ENCODE measurements around the gene BRF1. TPM values are rescaled to one million over a fixed set of nuclear protein-coding genes. Genes with fewer than 3 reads are reported as not detected.

BRF1 gene
- polyA plus RNA-seq, 1 of the 3 experiments (the other 2 are of a cell fraction): 15.7 TPM

DNA sequence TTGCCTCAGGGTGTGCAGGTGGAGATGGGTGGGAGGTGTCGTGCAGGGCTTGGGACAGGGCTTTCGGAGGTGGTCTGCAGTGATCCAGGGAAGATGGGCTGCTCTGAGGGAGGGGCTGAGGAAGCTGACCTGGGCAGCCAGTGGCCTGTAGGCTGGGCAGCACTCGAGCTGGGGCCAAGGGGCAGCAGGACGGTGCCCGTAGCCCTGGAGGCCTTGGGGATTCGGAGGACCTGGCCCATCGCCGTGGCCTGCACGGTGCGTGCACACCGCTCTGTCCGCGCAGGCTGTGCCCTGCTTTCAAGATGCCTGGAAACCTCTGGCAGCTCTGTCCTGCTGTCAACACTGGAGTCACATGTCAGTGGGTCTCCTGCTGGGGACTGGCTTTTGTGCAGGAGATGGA lies 22.9 kb upstream of the BRF1 start:
- no peaks in the 10 kb centered on the region for H3K36me3 ChIP-seq (replicated peaks in 1 of 2; ENCODE audit: control insufficient read depth in 1 of 2, insufficient read depth in 2 of 2, low read length in 1 of 2)
- WGBS (ENCODE audit: low lambda C conversion rate): 82% methylated on average over 3 of the region's 13 CpGs
- no peak overlapping the region for H3K27ac ChIP-seq (ENCODE audit: low read depth in 2 of 2, low read length in 1 of 2)
- H3F3A ChIP-seq (replicated peaks; ENCODE audit: insufficient read depth): no peaks in the 10 kb centered on the region
- H3K4me1 ChIP-seq (ENCODE audit: control insufficient read depth in 1 of 2, insufficient read depth in 2 of 2, low read depth in 1 of 2, low read length in 1 of 2): peaks cover 0 to 37% of the 10 kb centered on the region in 2 experiments; a peak in 1 of 4 replicates
- no peak overlapping the region for H2AFZ ChIP-seq (ENCODE audit: low read depth)
- H3K4me2 ChIP-seq: no peak overlapping the region
- peaks cover 70% of the 10 kb centered on the region for H3K79me2 ChIP-seq (ENCODE audit: insufficient read depth)
- ChIA-PET CTCF (interaction anchor here (0.8 kb wide), 1 partner anchor 19 kb away, joined by 3 read pairs; no protein-coding TSS in a partner anchor), POLR2A (no interaction called here)
- no peaks in the 10 kb centered on the region for H3K9me3 ChIP-seq
- H3K4me3 ChIP-seq (ENCODE audit: low read depth in 2 of 2, low read length in 1 of 2): no peak overlapping the region
- H3K9ac ChIP-seq: no peak overlapping the region
- peaks cover 58% of the 10 kb centered on the region for H4K20me1 ChIP-seq (ENCODE audit: insufficient read depth)
- no peak for DNase-seq
- H3K9me2 ChIP-seq: no peaks in the 10 kb centered on the region
- no peaks in the 10 kb centered on the region for H3K27me3 ChIP-seq (ENCODE audit: insufficient read depth)
- TF ChIP-seq, protein P1, sequence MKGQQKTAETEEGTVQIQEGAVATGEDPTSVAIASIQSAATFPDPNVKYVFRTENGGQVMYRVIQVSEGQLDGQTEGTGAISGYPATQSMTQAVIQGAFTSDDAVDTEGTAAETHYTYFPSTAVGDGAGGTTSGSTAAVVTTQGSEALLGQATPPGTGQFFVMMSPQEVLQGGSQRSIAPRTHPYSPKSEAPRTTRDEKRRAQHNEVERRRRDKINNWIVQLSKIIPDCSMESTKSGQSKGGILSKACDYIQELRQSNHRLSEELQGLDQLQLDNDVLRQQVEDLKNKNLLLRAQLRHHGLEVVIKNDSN (IDR thresholded peaks at IDR 0.05; ENCODE audit: borderline replicate concordance, low read depth): no peak
- TF ChIP-seq EP300 (IDR thresholded peaks at IDR 0.05; ENCODE audit: borderline replicate concordance in 1 of 2, low read depth in 1 of 2, low read length in 1 of 2) (no peak), FOXM1 (IDR thresholded peaks at IDR 0.05; ENCODE audit: low read depth) (no peak)

DNA sequence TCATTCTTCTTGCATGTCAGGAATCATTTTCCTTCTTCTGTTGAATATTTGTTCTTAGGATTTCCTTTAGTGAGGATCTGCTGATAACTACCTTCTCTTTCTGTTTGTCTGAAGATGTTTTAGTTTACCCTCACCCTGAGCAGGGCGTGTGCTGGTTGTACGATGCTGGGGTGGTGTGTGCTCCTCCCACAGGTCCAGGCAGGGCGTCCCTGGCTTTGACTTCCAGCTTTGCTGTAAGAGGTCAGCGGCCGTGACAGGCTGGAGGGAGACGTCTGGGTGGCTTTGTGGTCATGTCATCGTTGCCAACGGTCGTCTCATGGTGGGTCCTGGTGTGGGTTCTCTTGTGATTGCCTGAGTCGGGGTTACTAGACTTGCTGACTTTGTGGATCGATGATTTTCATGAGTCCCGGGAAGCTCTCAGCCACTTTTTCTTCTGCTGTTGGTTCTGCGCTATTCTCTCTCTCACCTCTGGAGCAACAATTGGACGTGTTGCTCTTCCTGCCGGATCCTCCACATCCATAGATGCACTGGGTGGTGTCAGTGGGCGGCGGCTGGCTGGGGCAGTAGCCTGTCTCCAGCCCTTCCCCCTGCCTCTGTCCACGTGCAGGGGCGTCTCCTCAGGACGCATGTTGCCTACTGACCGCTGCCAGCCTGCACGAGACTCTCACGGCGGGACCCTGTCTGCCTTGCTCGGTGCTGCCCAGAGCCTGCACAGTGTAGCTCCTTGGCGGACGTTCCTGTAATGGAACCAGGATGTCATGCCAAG lies 22.2 kb upstream of the BRF1 start:
- peaks cover 61% of the 10 kb centered on the region for H4K20me1 ChIP-seq (ENCODE audit: insufficient read depth)
- no peak overlapping the region for H2AFZ ChIP-seq (ENCODE audit: low read depth)
- no peaks in the 10 kb centered on the region for H3K9me2 ChIP-seq
- H3K4me2 ChIP-seq: no peak overlapping the region
- H3K4me3 ChIP-seq (ENCODE audit: low read depth in 2 of 2, low read length in 1 of 2): no peak overlapping the region
- H3K4me1 ChIP-seq (ENCODE audit: control insufficient read depth in 1 of 2, insufficient read depth in 2 of 2, low read depth in 1 of 2, low read length in 1 of 2): peaks cover 0 to 33% of the 10 kb centered on the region in 2 experiments; a peak in 1 of 4 replicates
- H3K9ac ChIP-seq: no peak overlapping the region
- ChIA-PET POLR2A (no interaction called here), CTCF (interaction anchor here (0.7 to 1.3 kb wide), 3 partner anchors 20 to 233 kb away, joined by 3 to 4 read pairs (median 3); no protein-coding TSS in a partner anchor)
- peaks cover 73% of the 10 kb centered on the region for H3K79me2 ChIP-seq (ENCODE audit: insufficient read depth)
- H3F3A ChIP-seq (replicated peaks; ENCODE audit: insufficient read depth): no peaks in the 10 kb centered on the region
- TF ChIP-seq TCF12 (IDR thresholded peaks at IDR 0.05) (no peak), SIN3A (IDR thresholded peaks at IDR 0.05; ENCODE audit: borderline replicate concordance, low read depth, low read length) (no peak), GATA2 (CRISPR knock-in tag; IDR thresholded peaks at IDR 0.05) (no peak), FOSL2 (IDR thresholded peaks at IDR 0.05; ENCODE audit: borderline replicate concordance, low read depth) (no peak), RCOR1 (IDR thresholded peaks at IDR 0.05; ENCODE audit: low read length) (no peak), POLR2AphosphoS5 (IDR thresholded peaks at IDR 0.05; ENCODE audit: low read depth, low read length) (no peak), CHD2 (IDR thresholded peaks at IDR 0.05; ENCODE audit: low read length, partially characterized antibody) (no peak), ELF1 (IDR thresholded peaks at IDR 0.05) (no peak), YY1 (IDR thresholded peaks at IDR 0.05; ENCODE audit: low read depth) (no peak)
- TF ChIP-seq, protein P2, sequence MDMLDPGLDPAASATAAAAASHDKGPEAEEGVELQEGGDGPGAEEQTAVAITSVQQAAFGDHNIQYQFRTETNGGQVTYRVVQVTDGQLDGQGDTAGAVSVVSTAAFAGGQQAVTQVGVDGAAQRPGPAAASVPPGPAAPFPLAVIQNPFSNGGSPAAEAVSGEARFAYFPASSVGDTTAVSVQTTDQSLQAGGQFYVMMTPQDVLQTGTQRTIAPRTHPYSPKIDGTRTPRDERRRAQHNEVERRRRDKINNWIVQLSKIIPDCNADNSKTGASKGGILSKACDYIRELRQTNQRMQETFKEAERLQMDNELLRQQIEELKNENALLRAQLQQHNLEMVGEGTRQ (IDR thresholded peaks at IDR 0.05; ENCODE audit: borderline replicate concordance, low read depth, low read length): no peak
- TF ChIP-seq, protein P3, sequence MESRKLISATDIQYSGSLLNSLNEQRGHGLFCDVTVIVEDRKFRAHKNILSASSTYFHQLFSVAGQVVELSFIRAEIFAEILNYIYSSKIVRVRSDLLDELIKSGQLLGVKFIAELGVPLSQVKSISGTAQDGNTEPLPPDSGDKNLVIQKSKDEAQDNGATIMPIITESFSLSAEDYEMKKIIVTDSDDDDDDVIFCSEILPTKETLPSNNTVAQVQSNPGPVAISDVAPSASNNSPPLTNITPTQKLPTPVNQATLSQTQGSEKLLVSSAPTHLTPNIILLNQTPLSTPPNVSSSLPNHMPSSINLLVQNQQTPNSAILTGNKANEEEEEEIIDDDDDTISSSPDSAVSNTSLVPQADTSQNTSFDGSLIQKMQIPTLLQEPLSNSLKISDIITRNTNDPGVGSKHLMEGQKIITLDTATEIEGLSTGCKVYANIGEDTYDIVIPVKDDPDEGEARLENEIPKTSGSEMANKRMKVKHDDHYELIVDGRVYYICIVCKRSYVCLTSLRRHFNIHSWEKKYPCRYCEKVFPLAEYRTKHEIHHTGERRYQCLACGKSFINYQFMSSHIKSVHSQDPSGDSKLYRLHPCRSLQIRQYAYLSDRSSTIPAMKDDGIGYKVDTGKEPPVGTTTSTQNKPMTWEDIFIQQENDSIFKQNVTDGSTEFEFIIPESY (IDR thresholded peaks at IDR 0.05; ENCODE audit: borderline replicate concordance, low read depth): no peak
- TF ChIP-seq, protein P4, sequence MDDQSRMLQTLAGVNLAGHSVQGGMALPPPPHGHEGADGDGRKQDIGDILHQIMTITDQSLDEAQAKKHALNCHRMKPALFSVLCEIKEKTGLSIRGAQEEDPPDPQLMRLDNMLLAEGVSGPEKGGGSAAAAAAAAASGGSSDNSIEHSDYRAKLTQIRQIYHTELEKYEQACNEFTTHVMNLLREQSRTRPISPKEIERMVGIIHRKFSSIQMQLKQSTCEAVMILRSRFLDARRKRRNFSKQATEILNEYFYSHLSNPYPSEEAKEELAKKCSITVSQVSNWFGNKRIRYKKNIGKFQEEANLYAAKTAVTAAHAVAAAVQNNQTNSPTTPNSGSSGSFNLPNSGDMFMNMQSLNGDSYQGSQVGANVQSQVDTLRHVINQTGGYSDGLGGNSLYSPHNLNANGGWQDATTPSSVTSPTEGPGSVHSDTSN (IDR thresholded peaks at IDR 0.05): no peak
- TF ChIP-seq, protein P5, sequence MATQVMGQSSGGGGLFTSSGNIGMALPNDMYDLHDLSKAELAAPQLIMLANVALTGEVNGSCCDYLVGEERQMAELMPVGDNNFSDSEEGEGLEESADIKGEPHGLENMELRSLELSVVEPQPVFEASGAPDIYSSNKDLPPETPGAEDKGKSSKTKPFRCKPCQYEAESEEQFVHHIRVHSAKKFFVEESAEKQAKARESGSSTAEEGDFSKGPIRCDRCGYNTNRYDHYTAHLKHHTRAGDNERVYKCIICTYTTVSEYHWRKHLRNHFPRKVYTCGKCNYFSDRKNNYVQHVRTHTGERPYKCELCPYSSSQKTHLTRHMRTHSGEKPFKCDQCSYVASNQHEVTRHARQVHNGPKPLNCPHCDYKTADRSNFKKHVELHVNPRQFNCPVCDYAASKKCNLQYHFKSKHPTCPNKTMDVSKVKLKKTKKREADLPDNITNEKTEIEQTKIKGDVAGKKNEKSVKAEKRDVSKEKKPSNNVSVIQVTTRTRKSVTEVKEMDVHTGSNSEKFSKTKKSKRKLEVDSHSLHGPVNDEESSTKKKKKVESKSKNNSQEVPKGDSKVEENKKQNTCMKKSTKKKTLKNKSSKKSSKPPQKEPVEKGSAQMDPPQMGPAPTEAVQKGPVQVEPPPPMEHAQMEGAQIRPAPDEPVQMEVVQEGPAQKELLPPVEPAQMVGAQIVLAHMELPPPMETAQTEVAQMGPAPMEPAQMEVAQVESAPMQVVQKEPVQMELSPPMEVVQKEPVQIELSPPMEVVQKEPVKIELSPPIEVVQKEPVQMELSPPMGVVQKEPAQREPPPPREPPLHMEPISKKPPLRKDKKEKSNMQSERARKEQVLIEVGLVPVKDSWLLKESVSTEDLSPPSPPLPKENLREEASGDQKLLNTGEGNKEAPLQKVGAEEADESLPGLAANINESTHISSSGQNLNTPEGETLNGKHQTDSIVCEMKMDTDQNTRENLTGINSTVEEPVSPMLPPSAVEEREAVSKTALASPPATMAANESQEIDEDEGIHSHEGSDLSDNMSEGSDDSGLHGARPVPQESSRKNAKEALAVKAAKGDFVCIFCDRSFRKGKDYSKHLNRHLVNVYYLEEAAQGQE (IDR thresholded peaks at IDR 0.05; ENCODE audit: low read depth, low read length): no peak
- H3K9me3 ChIP-seq: no peaks in the 10 kb centered on the region
- no peaks in the 10 kb centered on the region for H3K27me3 ChIP-seq (ENCODE audit: insufficient read depth)
- no peak overlapping the region for H3K27ac ChIP-seq (ENCODE audit: low read depth in 2 of 2, low read length in 1 of 2)
- WGBS (ENCODE audit: low lambda C conversion rate): 88% methylated on average over 19 of the region's 27 CpGs
- peak; percentile 33 for DNase-seq
- H3K36me3 ChIP-seq (replicated peaks in 1 of 2; ENCODE audit: control insufficient read depth in 1 of 2, insufficient read depth in 2 of 2, low read length in 1 of 2): no peaks in the 10 kb centered on the region

Measured in SK-N-SH (cell line).